Measurements from ENCODE around the gene PPP1R18.
"Not testable (repeated sequence)": the region's sequence is repeated elsewhere in the genome, so short reads cannot be mapped to it uniquely, and the experiment has no call there.

Gene PPP1R18

GRCh38 chr6:30719791-30720737, 33.6 kb upstream of the PPP1R18 start, which contains the start of gene TUBB:
TUBB (plus strand) TSS chr6:30720352; CDS start chr6:30720507, 155 bp downstream.
- peak; percentile 96 for DNase-seq (ENCODE audit: low read depth, low spot score)

- no peak for DNase-seq (ENCODE audit: low read depth, low spot score)
Observed at GRCh38 chr6:30719356-30719755, 32.9 kb upstream of the PPP1R18 start.

- not testable (repeated sequence) for DNase-seq (ENCODE audit: low read depth, low spot score)
Observed at GRCh38 chr6:30717845-30718720, 31.6 kb upstream of the PPP1R18 start.

GRCh38 chr6:30717129-30717844, 30.8 kb upstream of the PPP1R18 start, which contains the start of gene MDC1:
MDC1 (minus strand) TSS chr6:30717281; CDS start chr6:30715175, 2,106 bp downstream.
- DNase-seq (ENCODE audit: low read depth, low spot score) = peak; percentile 99

GRCh38 chr6:30716879-30717128, 30.4 kb upstream of the PPP1R18 start:
- no peak for DNase-seq (ENCODE audit: low read depth, low spot score)

GRCh38 chr6:30714263-30714662, 27.8 kb upstream of the PPP1R18 start:
- no peak for DNase-seq (ENCODE audit: low read depth, low spot score)

GRCh38 chr6:30712441-30712945, 26.0 kb upstream of the PPP1R18 start:
- no peak for DNase-seq (ENCODE audit: low read depth, low spot score)

GRCh38 chr6:30711758-30712380, 25.4 kb upstream of the PPP1R18 start:
- no peak for DNase-seq (ENCODE audit: low read depth, low spot score)

- no peak for DNase-seq (ENCODE audit: low read depth, low spot score)
Observed at GRCh38 chr6:30709101-30709868, 22.8 kb upstream of the PPP1R18 start.

- DNase-seq (ENCODE audit: low read depth, low spot score) = no peak
Observed at GRCh38 chr6:30707281-30707850, 20.9 kb upstream of the PPP1R18 start.

- no peak for DNase-seq (ENCODE audit: low read depth, low spot score)
Observed at GRCh38 chr6:30705620-30706019, 19.2 kb upstream of the PPP1R18 start.

GRCh38 chr6:30703821-30704220, 17.4 kb upstream of the PPP1R18 start:
- DNase-seq (ENCODE audit: low read depth, low spot score) = no peak

- DNase-seq (ENCODE audit: low read depth, low spot score) = no peak
Observed at GRCh38 chr6:30703011-30703410, 16.6 kb upstream of the PPP1R18 start.

GRCh38 chr6:30700340-30700739, 13.9 kb upstream of the PPP1R18 start:
- DNase-seq (ENCODE audit: low read depth, low spot score) = no peak

- DNase-seq (ENCODE audit: low read depth, low spot score) = no peak
Observed at GRCh38 chr6:30696432-30696831, 10.0 kb upstream of the PPP1R18 start.

GRCh38 chr6:30691208-30691847, 4.9 kb upstream of the PPP1R18 start:
- DNase-seq (ENCODE audit: low read depth, low spot score) = no peak

GRCh38 chr6:30690403-30691207, 4.2 kb upstream of the PPP1R18 start, which contains the start of gene NRM:
NRM (minus strand) TSS chr6:30690984; CDS start chr6:30690974, 10 bp downstream.
- no peak for DNase-seq (ENCODE audit: low read depth, low spot score)

GRCh38 chr6:30689985-30690384, 3.5 kb upstream of the PPP1R18 start:
- no peak for DNase-seq (ENCODE audit: low read depth, low spot score)
